H1 (cell line): ENCODE results near the gene RIN3. TPM values are rescaled to one million over a fixed set of nuclear protein-coding genes. Genes with fewer than 3 reads are reported as not detected.

Experiments used
- CTCF ChIA-PET: fragments of 300-600 bp; sonication (Branson Sonifier 250); formaldehyde crosslinking; loops from one replicate; lab custom pipeline; 2021; ENCODE audit not compliant: partially characterized antibody; lab: Charles Lee
- POLR2A ChIA-PET: fragments of 300-600 bp; sonication (Branson Sonifier 250); formaldehyde crosslinking; loops from one replicate; lab custom pipeline; 2021; ENCODE audit warnings: inconsistent platforms; ENCODE audit not compliant: partially characterized antibody; lab: Charles Lee
- DNase-seq, 2 experiments: peaks; one replicate each; pipeline versions ENCODE4 v3.0.0 to v3.0.0-alpha.2; 2010 to 2022; ENCODE audit warnings: low spot score in 2 of 2, low read depth in 1 of 2, mixed read lengths in 1 of 2
- FAIRE-seq: peaks from 2 replicates; lab custom pipeline; 2011; peaks lifted over from hg19 to GRCh38; lab: Jason Lieb, UNC
- H2AFZ ChIP-seq: 2 replicates; pipeline ENCODE4 v1.8.1; 2012; ENCODE audit warnings: low read length, inconsistent platforms
- H2AK5ac ChIP-seq: 2 replicates; pipeline ENCODE4 v1.6.1; 2013; ENCODE audit warnings: low read depth, low read length
- H2BK120ac ChIP-seq: replicated peaks from 2 replicates; pipeline ENCODE3; 2013; ENCODE audit warnings: low read depth, low read length, inconsistent platforms
- H2BK12ac ChIP-seq: 2 replicates; pipeline ENCODE4 v1.6.1; 2013; ENCODE audit warnings: low read depth, low read length
- H2BK15ac ChIP-seq: 2 replicates; pipeline ENCODE4 v1.6.1; 2013; ENCODE audit warnings: low read length
- H2BK20ac ChIP-seq: 2 replicates; pipeline ENCODE4 v1.6.1; 2013; ENCODE audit warnings: low read length
- H2BK5ac ChIP-seq: 2 replicates; pipeline ENCODE4 v1.6.1; 2013; ENCODE audit warnings: low read depth, low read length
- H3K14ac ChIP-seq: 2 replicates; pipeline ENCODE4 v1.6.1; 2013; ENCODE audit warnings: inconsistent platforms; ENCODE audit not compliant: insufficient read length
- H3K18ac ChIP-seq: 2 replicates; pipeline ENCODE4 v1.6.1; 2013; ENCODE audit warnings: low read length; ENCODE audit errors: extremely low read depth
- H3K23ac ChIP-seq: 2 replicates; pipeline ENCODE4 v1.6.1; 2013; ENCODE audit warnings: inconsistent platforms; ENCODE audit not compliant: insufficient read length
- H3K23me2 ChIP-seq: 2 replicates; pipeline ENCODE4 v1.6.1; 2013; ENCODE audit warnings: low read depth, low read length
- H3K27ac ChIP-seq: 2 replicates; pipeline ENCODE4 v1.6.1; 2011; ENCODE audit warnings: low read depth, low read length, inconsistent platforms
- H3K27me3 ChIP-seq, 4 experiments: replicated peaks in 1 of 4; 1 replicate in 1 of 4; 2 replicates in 3 of 4; pipeline versions ENCODE4 v1.6.1 to v1.8.1; 2011 to 2013; ENCODE audit warnings: low read length in 3 of 4, mild to moderate bottlenecking in 3 of 4, inconsistent platforms in 2 of 4, mixed read lengths in 2 of 4, moderate library complexity in 1 of 4; ENCODE audit not compliant: control insufficient read depth in 3 of 4, insufficient read depth in 3 of 4; ENCODE audit errors: extremely low read depth in 1 of 4
- H3K36me3 ChIP-seq, 4 experiments: 2 replicates each; pipeline versions ENCODE4 v1.6.1 to v1.8.1; 2011 to 2013; ENCODE audit warnings: mild to moderate bottlenecking in 4 of 4, low read length in 3 of 4, moderate library complexity in 2 of 4, control low read depth in 1 of 4, inconsistent platforms in 1 of 4; ENCODE audit not compliant: insufficient read depth in 4 of 4, control insufficient read depth in 2 of 4
- H3K4ac ChIP-seq: replicated peaks from 2 replicates; pipeline ENCODE3; 2013; ENCODE audit warnings: low read length, low read depth, mixed read lengths, inconsistent platforms; ENCODE audit not compliant: insufficient read length
- H3K4me1 ChIP-seq, 4 experiments: replicated peaks in 1 of 4; 1 replicate in 1 of 4; 2 replicates in 3 of 4; pipeline versions ENCODE4 v1.6.1 to v1.8.1; 2011 to 2013; ENCODE audit warnings: low read length in 3 of 4, inconsistent platforms in 2 of 4, mixed read lengths in 1 of 4; ENCODE audit not compliant: insufficient read depth in 4 of 4, control insufficient read depth in 3 of 4
- H3K4me2 ChIP-seq, 2 experiments: 2 replicates each; pipeline versions ENCODE4 v1.6.1 to v1.8.1; 2011 to 2013; ENCODE audit warnings: low read depth in 2 of 2, low read length in 2 of 2, control low read depth in 1 of 2, inconsistent platforms in 1 of 2, mild to moderate bottlenecking in 1 of 2; ENCODE audit not compliant: insufficient read depth in 1 of 2
- H3K4me3 ChIP-seq, 4 experiments: fragments of 200-600, 300-600 bp in 1 of 4; sonication (generic), shearing (Covaris generic), sonication (Bioruptor Twin) in 1 of 4; 2 replicates each; pipeline versions ENCODE4 v1.5.1 to v1.8.1; 2011 to 2016; ENCODE audit warnings: low read length in 4 of 4, low read depth in 3 of 4, control low read depth in 2 of 4, inconsistent platforms in 2 of 4, mild to moderate bottlenecking in 2 of 4, mixed read lengths in 1 of 4, moderate library complexity in 1 of 4; ENCODE audit not compliant: insufficient read depth in 2 of 4; ENCODE audit errors: extremely low read depth in 1 of 4
- H3K56ac ChIP-seq: replicated peaks from 2 replicates; pipeline ENCODE3; 2013; ENCODE audit warnings: low read depth, mild to moderate bottlenecking, mixed read lengths, low read length, inconsistent platforms; ENCODE audit not compliant: insufficient read length
- H3K79me1 ChIP-seq: 2 replicates; pipeline ENCODE4 v1.6.1; 2013; ENCODE audit warnings: low read depth, low read length, control low read depth
- H3K79me2 ChIP-seq, 2 experiments: 2 replicates each; pipeline versions ENCODE4 v1.6.1 to v1.8.1; 2012 to 2013; ENCODE audit warnings: low read length in 2 of 2, mild to moderate bottlenecking in 2 of 2, inconsistent platforms in 1 of 2; ENCODE audit not compliant: insufficient read depth in 2 of 2, control insufficient read depth in 1 of 2
- H3K9ac ChIP-seq, 4 experiments: replicated peaks in 1 of 4; 1 replicate in 1 of 4; 2 replicates in 3 of 4; pipeline versions ENCODE4 v1.6.1 to v1.8.1; 2011 to 2013; ENCODE audit warnings: low read depth in 3 of 4, low read length in 3 of 4, control low read depth in 2 of 4, mild to moderate bottlenecking in 2 of 4, moderate library complexity in 2 of 4, inconsistent platforms in 1 of 4; ENCODE audit errors: extremely low read depth in 1 of 4
- H3K9me3 ChIP-seq, 2 experiments: 2 replicates each; pipeline versions ENCODE4 v1.6.1 to v1.8.1; 2012 to 2013; ENCODE audit warnings: mild to moderate bottlenecking in 2 of 2, moderate library complexity in 2 of 2, control low read depth in 1 of 2, inconsistent platforms in 1 of 2, low read depth in 1 of 2, low read length in 1 of 2, mixed read lengths in 1 of 2; ENCODE audit not compliant: insufficient read depth in 2 of 2
- H4K20me1 ChIP-seq, 2 experiments: replicated peaks in 1 of 2; 2 replicates each; pipeline versions ENCODE3 to v1.8.1; 2011 to 2013; ENCODE audit warnings: inconsistent platforms in 2 of 2, low read length in 2 of 2, mild to moderate bottlenecking in 1 of 2; ENCODE audit not compliant: insufficient read depth in 2 of 2, control insufficient read depth in 1 of 2
- H4K5ac ChIP-seq: 2 replicates; pipeline ENCODE4 v1.6.1; 2013; ENCODE audit warnings: low read length, low read depth, mixed read lengths, inconsistent platforms; ENCODE audit not compliant: insufficient read length
- H4K8ac ChIP-seq: 2 replicates; pipeline ENCODE4 v1.8.0; 2013; ENCODE audit warnings: mild to moderate bottlenecking, moderate library complexity, low read length, inconsistent platforms; ENCODE audit not compliant: insufficient read depth; ENCODE audit errors: extremely low read depth
- H4K91ac ChIP-seq: replicated peaks from 2 replicates; pipeline ENCODE3; 2013; ENCODE audit warnings: low read length, mixed read lengths, inconsistent platforms; ENCODE audit not compliant: insufficient read length
- CTCF ChIP-seq, 3 experiments: IDR thresholded peaks; 1 replicate in 2 of 3; 2 replicates in 1 of 3; pipeline versions ENCODE4 v1.5.1 to v1.6.1; 2011; ENCODE audit warnings: low read length in 3 of 3, mild to moderate bottlenecking in 3 of 3, inconsistent platforms in 2 of 3, low read depth in 1 of 3, moderate library complexity in 1 of 3; ENCODE audit not compliant: insufficient read depth in 1 of 3; ENCODE audit errors: control extremely low read depth in 1 of 3
- EP300 ChIP-seq, 2 experiments: IDR thresholded peaks; 1 replicate in 1 of 2; 2 replicates in 1 of 2; pipeline ENCODE4 v1.6.1; 2011 to 2012; ENCODE audit warnings: low read depth in 2 of 2, low read length in 2 of 2, mild to moderate bottlenecking in 2 of 2, borderline replicate concordance in 1 of 2, inconsistent platforms in 1 of 2, moderate library complexity in 1 of 2
- EZH2 ChIP-seq: fragments of 200-600 bp; sonication (generic); IDR thresholded peaks from 2 replicates; pipeline ENCODE4 v1.7.1; 2012; ENCODE audit warnings: low read depth, mild to moderate bottlenecking, moderate library complexity, low read length, inconsistent platforms; ENCODE audit not compliant: severe bottlenecking
- JUN ChIP-seq: IDR thresholded peaks from 2 replicates; pipeline ENCODE4 v1.6.1; 2011; ENCODE audit warnings: low read depth, mild to moderate bottlenecking, improper control_type of control experiment, low read length
- POU5F1 ChIP-seq: IDR thresholded peaks from 2 replicates; pipeline ENCODE4 v1.6.1; 2011; ENCODE audit warnings: low read depth, mild to moderate bottlenecking, low read length, moderate library complexity
- RXRA ChIP-seq: IDR thresholded peaks from 2 replicates; pipeline ENCODE4 v1.6.1; 2011; ENCODE audit warnings: low read depth, mild to moderate bottlenecking, low read length, moderate library complexity; ENCODE audit not compliant: insufficient read depth
- SIRT6 ChIP-seq: IDR thresholded peaks from one replicate; pipeline ENCODE4 v1.7.1; 2012; ENCODE audit warnings: low read length, inconsistent platforms
- SIX5 ChIP-seq: IDR thresholded peaks from 2 replicates; pipeline ENCODE4 v1.6.1; 2011; ENCODE audit warnings: mild to moderate bottlenecking, low read depth, low read length
- SP4 ChIP-seq: IDR thresholded peaks from 2 replicates; pipeline ENCODE4 v1.6.1; 2012; ENCODE audit warnings: low read length, inconsistent platforms
- SUZ12 ChIP-seq: fragments of 200-600 bp; sonication (generic); IDR thresholded peaks from 2 replicates; pipeline ENCODE4 v1.6.1; 2012; ENCODE audit warnings: mild to moderate bottlenecking, inconsistent platforms, low read length, moderate library complexity, mixed read lengths
- TAF7 ChIP-seq: optimal IDR thresholded peaks from 2 replicates; pipeline ENCODE3; 2011; ENCODE audit warnings: low read depth, mild to moderate bottlenecking, inconsistent platforms, low read length, moderate library complexity, borderline replicate concordance
- TEAD4 ChIP-seq: IDR thresholded peaks from 2 replicates; pipeline ENCODE4 v1.6.1; 2012; ENCODE audit warnings: low read depth, low read length, inconsistent platforms, mixed read lengths
- WGBS, 2 experiments: shearing (Covaris generic) in 1 of 2; methylation state at CpG; one replicate each; pipeline versions ENCODE4 v1.1.6 to v1.1.7; 2013 to 2015; ENCODE audit warnings: low lambda C conversion rate in 2 of 2, mixed read lengths in 2 of 2, inconsistent platforms in 1 of 2, low coverage in 1 of 2, missing lambda C conversion rate in 1 of 2; ENCODE audit not compliant: insufficient replicate concordance in 2 of 2, insufficient coverage in 1 of 2, insufficient read length in 1 of 2; ENCODE audit errors: extremely low coverage in 1 of 2, missing lambda C conversion rate in 1 of 2; 5-methylcytosine and 5-hydroxymethylcytosine counted together
- polyA plus RNA-seq, 7 experiments: library from polyadenylated mRNA; depleted of rRNA in 3 of 7; stranded (reverse) in 5 of 7; unstranded in 2 of 7; fragments of >200 nt in 5 of 7; fragments of 200-250 nt in 2 of 7; gene quantifications; 1 replicate in 5 of 7; 2 replicates in 1 of 7; 4 replicates in 1 of 7; pipeline versions ENCODE4 v1.2.1 to v1.2.3, GENCODE V29; 2011 to 2013; ENCODE audit warnings: missing spikeins in 2 of 7, mixed read lengths in 2 of 7
- total RNA-seq: library from RNA; stranded (reverse); fragmentation: NEBNext Ultra II Directional; extraction: Animal tissue kit (Norgen Biotek cat#: 25700); gene quantifications from 2 replicates; pipeline ENCODE4 v1.2.1, GENCODE V29; 2021

Gene RIN3
- total and polyA plus RNA-seq, 2 of the 8 experiments (the other 6 are each of a cell fraction or from before 2014, with no cell fraction given), result 0.59 to 1.5 TPM

GRCh38 chr14:92492258-92492657 is 21.3 kb upstream of the RIN3 start:
- Histone ChIP-seq H3K9me3 (no peaks in the 10 kb centered on the region), H4K8ac (no peak overlapping the region), H2AK5ac (no peak overlapping the region), H3K36me3 (no peaks in the 10 kb centered on the region), H3K14ac (no peak overlapping the region), H3K4me1 (peaks cover 0 to 8% (median under 1%) of the 10 kb centered on the region in 4 experiments; a peak in 4 of 7 replicates), H2BK5ac (no peak overlapping the region), H3K18ac (no peak overlapping the region), H4K5ac (no peak overlapping the region), H3K56ac (no peak overlapping the region), H3K4me2 (no peak overlapping the region), H3K9ac (no peak overlapping the region), H3K4me3 (no peak overlapping the region), H3K23ac (no peak overlapping the region), H2BK15ac (peak overlapping the region; percentile 34; the same call in 1 of the 2 replicates), H3K4ac (no peak overlapping the region), H3K27me3 (peaks cover 0 to 2% (median 0%) of the 10 kb centered on the region in 4 experiments; a peak in 3 of 7 replicates), H2AFZ (no peak overlapping the region), H2BK20ac (no peak overlapping the region), H2BK120ac (no peak overlapping the region), H3K79me2 (no peaks in the 10 kb centered on the region), H3K79me1 (no peaks in the 10 kb centered on the region), H4K91ac (no peak overlapping the region), H2BK12ac (no peak overlapping the region), H3K27ac (no peak overlapping the region), H4K20me1 (no peaks in the 10 kb centered on the region), H3K23me2 (no peaks in the 10 kb centered on the region)
- peak in 1 of 2 experiments; percentile 26 for DNase-seq
- ChIA-PET CTCF (interaction anchor here (0.7 kb wide), 1 partner anchor 153 kb away, joined by 4 read pairs; no protein-coding TSS in a partner anchor), POLR2A (no interaction called here)
- WGBS, 2 experiments, result 91% methylated on average over 10 of the region's 10 CpGs; no CpG with 5 or more reads in 1 of the 2 experiments
- no peak for FAIRE-seq
- TF ChIP-seq TEAD4, result no peak
- no peak for TF ChIP-seq RXRA
- TF ChIP-seq POU5F1, result no peak
- no peak for TF ChIP-seq SIX5
- TF ChIP-seq EP300 (IDR thresholded peaks at IDR 0.05; ENCODE audit: borderline replicate concordance in 1 of 2, low read depth in 2 of 2, low read length in 2 of 2), result no peak
- no peak for TF ChIP-seq TAF7
- no peak for TF ChIP-seq CTCF (IDR thresholded peaks at IDR 0.05; ENCODE audit: control extremely low read depth in 1 of 3, insufficient read depth in 1 of 3, low read depth in 1 of 3, low read length in 3 of 3)
- no peak for TF ChIP-seq SIRT6
- no peak for TF ChIP-seq JUN
- TF ChIP-seq SP4, result no peak
- TF ChIP-seq EZH2, result no peak
- no peak for TF ChIP-seq SUZ12
